ENCODE measurements around the gene ISM2.

DNA sequence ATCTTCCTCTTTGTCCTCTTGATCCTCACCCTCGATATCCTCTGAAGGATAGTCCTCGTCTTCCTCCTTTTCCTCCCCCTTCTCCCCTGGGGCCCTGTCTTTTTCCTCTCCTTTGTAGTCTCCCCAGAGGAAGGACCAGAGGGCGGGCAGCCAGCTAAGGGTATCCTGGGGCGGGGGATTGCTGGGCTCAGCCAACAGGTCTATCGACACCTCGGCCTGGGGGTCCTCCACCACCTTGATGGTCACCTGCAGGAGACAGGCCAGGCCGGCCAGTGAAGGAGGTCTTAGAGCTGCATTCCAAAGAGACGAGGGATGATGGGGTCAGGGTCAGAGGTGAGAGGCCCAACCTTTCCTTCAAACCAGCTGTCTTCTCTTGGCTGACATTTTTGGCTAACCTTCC is 16.2 kb downstream of the ISM2 start:
- TF ChIP-seq, protein P1, sequence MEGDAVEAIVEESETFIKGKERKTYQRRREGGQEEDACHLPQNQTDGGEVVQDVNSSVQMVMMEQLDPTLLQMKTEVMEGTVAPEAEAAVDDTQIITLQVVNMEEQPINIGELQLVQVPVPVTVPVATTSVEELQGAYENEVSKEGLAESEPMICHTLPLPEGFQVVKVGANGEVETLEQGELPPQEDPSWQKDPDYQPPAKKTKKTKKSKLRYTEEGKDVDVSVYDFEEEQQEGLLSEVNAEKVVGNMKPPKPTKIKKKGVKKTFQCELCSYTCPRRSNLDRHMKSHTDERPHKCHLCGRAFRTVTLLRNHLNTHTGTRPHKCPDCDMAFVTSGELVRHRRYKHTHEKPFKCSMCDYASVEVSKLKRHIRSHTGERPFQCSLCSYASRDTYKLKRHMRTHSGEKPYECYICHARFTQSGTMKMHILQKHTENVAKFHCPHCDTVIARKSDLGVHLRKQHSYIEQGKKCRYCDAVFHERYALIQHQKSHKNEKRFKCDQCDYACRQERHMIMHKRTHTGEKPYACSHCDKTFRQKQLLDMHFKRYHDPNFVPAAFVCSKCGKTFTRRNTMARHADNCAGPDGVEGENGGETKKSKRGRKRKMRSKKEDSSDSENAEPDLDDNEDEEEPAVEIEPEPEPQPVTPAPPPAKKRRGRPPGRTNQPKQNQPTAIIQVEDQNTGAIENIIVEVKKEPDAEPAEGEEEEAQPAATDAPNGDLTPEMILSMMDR (IDR thresholded peaks at IDR 0.05): no peak
- TF ChIP-seq POLR2A (IDR thresholded peaks at IDR 0.05) (no peak), POLR2AphosphoS5 (IDR thresholded peaks at IDR 0.05) (no peak)
